ENCODE measurements around the gene CHRDL1. TPM values are rescaled to one million over a fixed set of nuclear protein-coding genes. Genes with fewer than 3 reads are reported as not detected.
"Not testable (repeated sequence)": the region's sequence is repeated elsewhere in the genome, so short reads cannot be mapped to it uniquely, and the experiment has no call there.

Gene CHRDL1
- total RNA-seq, 1 experiment from 2014 or later = 4.1 TPM

DNA sequence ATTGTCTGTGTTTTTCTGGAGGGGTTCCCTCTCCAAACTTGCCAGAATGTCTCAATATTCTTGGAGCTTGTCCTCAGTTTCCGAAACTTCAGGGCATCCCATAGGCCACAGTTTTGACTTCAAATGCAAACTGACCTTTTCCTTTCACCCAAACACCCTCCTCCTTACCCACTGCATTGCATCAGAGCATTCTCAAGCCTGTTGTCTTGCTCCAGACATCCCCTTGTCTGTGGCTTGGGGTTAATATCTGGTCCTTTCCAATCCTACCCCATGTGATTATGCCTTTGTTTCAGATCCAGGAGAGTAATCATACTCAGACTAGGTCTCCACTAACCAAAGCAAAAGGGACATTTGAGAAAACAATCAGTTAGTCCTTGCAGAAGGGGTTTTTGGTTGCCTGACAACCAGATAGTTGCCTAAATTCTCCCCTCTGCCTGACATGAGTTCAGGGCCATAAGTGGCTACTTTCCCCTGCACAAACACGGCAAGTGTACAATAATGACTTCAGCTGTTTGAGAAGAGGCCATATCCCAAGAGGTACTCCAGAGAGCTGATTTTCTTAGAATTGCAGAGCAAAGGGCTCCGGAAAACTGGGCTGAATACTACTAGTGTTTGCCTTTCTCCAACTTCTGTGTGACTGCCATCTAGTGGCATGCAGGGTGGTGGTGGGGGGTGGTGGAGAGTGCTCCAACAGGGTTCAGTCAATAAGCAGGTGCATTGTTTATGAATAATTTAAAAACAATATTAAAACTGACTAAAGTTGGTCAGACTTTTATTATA is 130.2 kb downstream of the CHRDL1 start:
- DNase-seq (ENCODE audit: low read depth) = peak; percentile 16

DNA sequence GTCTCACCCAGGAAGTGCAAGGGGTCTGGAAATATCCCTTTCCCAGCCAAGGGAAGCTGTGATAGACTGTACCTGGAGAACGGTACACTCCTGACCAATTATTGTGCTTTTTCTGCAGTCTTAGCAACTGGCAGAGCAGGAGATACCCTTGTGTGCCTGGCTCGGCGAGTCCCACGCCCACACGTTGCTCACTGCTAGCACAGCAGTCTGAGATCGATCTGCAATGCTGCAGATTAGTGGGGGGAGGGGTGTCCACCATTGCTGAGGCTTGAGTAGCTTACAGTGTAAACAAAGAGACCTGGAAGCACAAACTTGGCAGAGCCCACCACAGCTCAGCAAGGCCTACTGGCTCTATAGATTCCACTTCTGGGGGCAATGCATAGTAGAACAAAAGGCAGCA is 138.5 kb downstream of the CHRDL1 start:
- no peak for DNase-seq (ENCODE audit: low read depth)

DNA sequence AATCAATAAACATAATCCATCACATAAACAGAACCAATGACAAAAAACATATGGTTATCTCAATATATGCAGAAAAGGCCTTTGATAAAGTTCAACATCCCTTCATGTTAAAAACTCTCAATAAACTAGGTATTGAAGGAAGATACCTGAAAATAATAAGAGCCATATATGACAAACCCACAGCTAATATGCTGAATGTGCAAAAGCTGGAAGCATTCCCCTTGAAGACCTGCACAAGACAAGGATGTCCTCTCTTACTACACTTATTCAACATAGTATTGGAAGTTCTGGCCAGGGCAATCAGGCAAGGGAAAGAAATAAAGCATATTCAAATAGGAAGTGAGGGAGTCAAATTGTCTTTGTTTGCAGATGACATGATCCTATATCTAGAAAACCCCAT is 141.3 kb downstream of the CHRDL1 start:
- not testable (repeated sequence) for DNase-seq (ENCODE audit: low read depth)

DNA sequence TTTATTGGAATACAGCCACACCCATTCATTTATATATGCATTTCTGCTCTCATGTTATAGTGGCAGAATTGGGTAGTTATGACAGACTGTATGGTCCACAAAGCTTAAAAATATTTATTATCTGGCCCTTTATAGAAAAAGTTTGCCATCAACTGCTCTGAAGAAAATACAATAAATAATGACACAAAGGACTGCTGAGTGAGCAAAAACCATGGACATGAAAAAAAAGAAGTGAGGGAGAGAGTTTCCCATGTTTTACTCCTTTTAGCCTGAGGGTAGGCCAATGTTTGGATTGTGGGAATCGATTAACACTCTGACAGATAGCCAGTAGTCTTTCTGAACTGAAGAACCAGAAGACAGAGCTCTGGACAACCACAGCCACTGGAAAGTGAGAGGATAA is 149.2 kb downstream of the CHRDL1 start:
- DNase-seq (ENCODE audit: low read depth) = no peak

Data from HT1080 (cell line).